GM23248 (cell line): ENCODE data around the gene CFC1. TPM values are rescaled to one million over a fixed set of nuclear protein-coding genes. Genes with fewer than 3 reads are reported as not detected.
"Not testable (repeated sequence)": the region's sequence is repeated elsewhere in the genome, so short reads cannot be mapped to it uniquely, and the experiment has no call there.

ENCODE experiments used
- DNase-seq: peaks from one replicate; pipeline ENCODE4 v3.0.0-alpha.2; 2015
- H2AFZ ChIP-seq: fragments of 200-600 bp; sonication (generic); 2 replicates; pipeline ENCODE4 v1.6.1; 2016; ENCODE audit warnings: antibody characterized with exemption
- H3F3A ChIP-seq: fragments of 200-600 bp; sonication (generic); 2 replicates; pipeline ENCODE4 v1.6.1; 2016; ENCODE audit warnings: mild to moderate bottlenecking, antibody characterized with exemption, mixed run types; ENCODE audit not compliant: insufficient read depth
- H3K27ac ChIP-seq: fragments of 200-600 bp; sonication (generic); 2 replicates; pipeline ENCODE4 v1.5.1; 2016; ENCODE audit warnings: mild to moderate bottlenecking
- H3K27me3 ChIP-seq: fragments of 200-600 bp; sonication (generic); replicated peaks from 2 replicates; pipeline ENCODE4 v1.6.1; 2016; ENCODE audit warnings: mild to moderate bottlenecking; ENCODE audit not compliant: insufficient read depth
- H3K36me3 ChIP-seq: fragments of 200-600 bp; sonication (generic); 2 replicates; pipeline ENCODE4 v1.6.1; 2016; ENCODE audit warnings: low read depth, mild to moderate bottlenecking
- H3K4me1 ChIP-seq: fragments of 200-600 bp; sonication (generic); 2 replicates; pipeline ENCODE4 v1.6.1; 2016; ENCODE audit warnings: mild to moderate bottlenecking; ENCODE audit not compliant: insufficient read depth
- H3K4me2 ChIP-seq: fragments of 200-600 bp; sonication (generic); one replicate; pipeline ENCODE4 v1.6.1; 2016; ENCODE audit warnings: mild to moderate bottlenecking; ENCODE audit not compliant: unreplicated experiment
- H3K4me3 ChIP-seq: fragments of 200-600 bp; sonication (generic); 2 replicates; pipeline ENCODE4 v1.5.1; 2016; ENCODE audit warnings: mild to moderate bottlenecking
- H3K79me2 ChIP-seq: fragments of 200-600 bp; sonication (generic); 2 replicates; pipeline ENCODE4 v1.6.1; 2016; ENCODE audit warnings: mild to moderate bottlenecking; ENCODE audit not compliant: insufficient read depth
- H3K9ac ChIP-seq: fragments of 200-600 bp; sonication (generic); 2 replicates; pipeline ENCODE4 v1.6.1; 2016; ENCODE audit warnings: mild to moderate bottlenecking
- H3K9me2 ChIP-seq: fragments of 200-600 bp; sonication (generic); 2 replicates; pipeline ENCODE4 v1.6.1; 2016; ENCODE audit warnings: mixed run types, mild to moderate bottlenecking, moderate library complexity; ENCODE audit not compliant: insufficient read depth
- H3K9me3 ChIP-seq: fragments of 200-600 bp; sonication (generic); one replicate; pipeline ENCODE4 v1.6.1; 2017; ENCODE audit warnings: low read depth
- H4K20me1 ChIP-seq: fragments of 200-600 bp; sonication (generic); 2 replicates; pipeline ENCODE4 v1.6.0; 2016; ENCODE audit not compliant: insufficient read depth
- WGBS, 2 experiments: methylation state at CpG; one replicate each; pipeline ENCODE4 v1.1.6; 2015 to 2017; ENCODE audit warnings: low lambda C conversion rate in 2 of 2, low coverage in 1 of 2; ENCODE audit errors: missing lambda C conversion rate in 2 of 2; 5-methylcytosine and 5-hydroxymethylcytosine counted together
- in situ Hi-C: fragments of 300-500 bp; cut with MboI; formaldehyde crosslinking; loops from 2 replicates; pipeline ENCODE4 v1.15.0; 2020
- polyA plus RNA-seq: library from polyadenylated mRNA; unstranded; fragments of >200 nt; fragmentation: Nextera tagmentation; extraction: Ambion mirVana; gene quantifications from 2 replicates; pipeline ENCODE4 v1.2.1, GENCODE V29; 2016
- total RNA-seq: library from RNA; depleted of rRNA; stranded (reverse); fragments of >200 nt; shearing (Covaris generic); gene quantifications from 2 replicates; pipeline ENCODE4 v1.2.3, GENCODE V29; 2014

Gene CFC1
- total and polyA plus RNA-seq, 2 experiments from 2014 or later, result not detected

DNA sequence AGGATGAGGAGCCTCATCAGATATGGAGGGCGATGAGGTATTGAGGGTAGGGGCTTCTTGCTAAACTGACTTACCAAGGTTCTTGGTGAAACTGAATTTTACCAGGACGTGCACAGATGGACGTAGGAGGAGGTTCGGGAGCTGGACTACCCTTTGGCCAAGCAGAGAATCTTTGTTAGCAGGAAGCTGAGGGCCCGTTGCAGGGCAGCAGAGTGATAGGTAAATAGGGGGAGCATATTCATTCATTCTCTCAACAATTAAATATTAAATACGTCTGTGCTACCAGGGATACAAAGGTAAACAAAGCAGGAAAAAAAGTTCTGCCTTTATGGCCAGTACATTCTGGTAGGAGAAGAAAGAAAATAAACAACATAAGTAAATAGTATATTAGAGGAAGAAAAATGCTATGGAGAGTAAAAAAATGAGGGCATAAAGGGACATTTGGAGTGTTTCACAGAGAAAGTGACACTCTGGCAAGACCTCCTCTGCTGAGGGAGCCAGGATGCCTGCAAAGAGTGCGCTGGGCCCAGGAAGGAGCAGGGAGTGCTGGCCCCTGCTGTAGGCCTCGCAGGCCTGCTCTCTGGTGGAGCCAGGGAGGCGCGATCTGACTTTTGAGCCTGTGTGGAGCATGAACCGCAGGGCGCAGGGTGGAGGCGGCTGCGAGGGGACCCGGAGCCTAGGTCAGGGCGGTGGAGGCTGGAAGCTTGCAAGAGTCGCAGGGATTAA, 9.1 kb upstream of the CFC1 start:
- H3K27ac ChIP-seq, H3K9ac ChIP-seq, H3F3A ChIP-seq, H3K4me2 ChIP-seq, H3K36me3 ChIP-seq, H3K27me3 ChIP-seq, H3K4me1 ChIP-seq, H2AFZ ChIP-seq, H3K4me3 ChIP-seq, H4K20me1 ChIP-seq, in situ Hi-C loops, H3K79me2 ChIP-seq, H3K9me3 ChIP-seq, H3K9me2 ChIP-seq, DNase-seq: not testable (repeated sequence)
- 44 to 65% methylated on average over 3 to 4 of the region's 17 CpGs for WGBS, 2 experiments

DNA sequence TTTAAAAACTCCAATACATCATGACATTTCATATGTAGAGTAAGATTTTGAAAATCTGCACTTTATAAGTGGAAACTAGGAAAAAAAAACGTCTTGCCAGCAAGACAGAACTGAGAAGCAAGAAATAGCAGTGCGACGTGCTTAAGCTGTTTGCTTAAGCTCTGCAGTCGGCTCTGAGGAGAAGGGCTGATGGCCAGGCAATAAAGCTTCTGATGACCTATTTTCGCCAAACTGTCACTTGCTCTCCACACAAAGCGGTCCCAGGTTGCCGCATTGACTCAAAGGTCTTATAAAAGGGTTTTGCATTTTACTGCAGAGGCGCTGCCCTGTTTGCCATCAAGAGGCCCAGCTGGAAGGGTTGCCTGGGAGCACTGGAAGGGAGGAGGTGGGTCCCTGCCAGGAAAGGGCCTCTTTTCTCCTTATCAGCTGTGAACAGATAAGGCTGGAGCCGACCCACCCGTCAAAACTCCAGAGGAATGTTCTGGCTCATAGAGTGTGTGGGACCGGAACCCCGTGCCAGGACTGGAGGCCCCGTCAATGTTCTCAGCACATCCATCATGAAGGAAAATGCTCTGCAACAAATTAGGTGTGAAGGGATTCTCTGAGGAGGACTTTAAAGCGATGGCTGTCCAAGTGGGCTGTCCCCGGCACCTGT, 2.4 kb upstream of the CFC1 start:
- H3K9me2 ChIP-seq, DNase-seq, in situ Hi-C loops, H3K36me3 ChIP-seq, H3K9ac ChIP-seq, H3K79me2 ChIP-seq, H2AFZ ChIP-seq, H3K4me3 ChIP-seq, H3F3A ChIP-seq, H3K4me1 ChIP-seq, H3K9me3 ChIP-seq, H3K4me2 ChIP-seq, H3K27ac ChIP-seq, H3K27me3 ChIP-seq, H4K20me1 ChIP-seq: not testable (repeated sequence)
- 5 to 7% methylated on average over 6 of the region's 15 CpGs for WGBS, 2 experiments

GRCh38 chr2:130599926-130600325, 551 bp upstream of the CFC1 start:
- H3F3A ChIP-seq, H3K4me1 ChIP-seq, H3K9me2 ChIP-seq, H3K27me3 ChIP-seq, H2AFZ ChIP-seq, H3K4me2 ChIP-seq, H3K9me3 ChIP-seq, H3K79me2 ChIP-seq, H3K4me3 ChIP-seq, H3K9ac ChIP-seq, DNase-seq, H4K20me1 ChIP-seq, H3K36me3 ChIP-seq, H3K27ac ChIP-seq, in situ Hi-C loops: not testable (repeated sequence)
- 58 to 66% methylated on average over 8 to 9 of the region's 9 CpGs for WGBS, 2 experiments

- H3K4me3 ChIP-seq, H2AFZ ChIP-seq, H3F3A ChIP-seq, H3K9me2 ChIP-seq, H3K9me3 ChIP-seq, H3K4me2 ChIP-seq, DNase-seq, H4K20me1 ChIP-seq, H3K79me2 ChIP-seq, in situ Hi-C loops, H3K4me1 ChIP-seq, H3K27ac ChIP-seq, H3K27me3 ChIP-seq, H3K36me3 ChIP-seq, H3K9ac ChIP-seq: not testable (repeated sequence)
- WGBS, 2 experiments, result 5 to 7% methylated on average over 13 to 15 of the region's 15 CpGs
Measured at GRCh38 chr2:130598463-130598862, 912 bp downstream of the CFC1 start.

GRCh38 chr2:130597994-130598393, 1.4 kb downstream of the CFC1 start:
- H3K4me1 ChIP-seq, in situ Hi-C loops, DNase-seq, H3K4me2 ChIP-seq, H2AFZ ChIP-seq, H3K9me2 ChIP-seq, H3K27ac ChIP-seq, H3K79me2 ChIP-seq, H3F3A ChIP-seq, H3K27me3 ChIP-seq, H3K4me3 ChIP-seq, H4K20me1 ChIP-seq, H3K36me3 ChIP-seq, H3K9ac ChIP-seq, H3K9me3 ChIP-seq: not testable (repeated sequence)
- no CpG with 5 or more reads among the region's 22 CpGs for WGBS, 2 experiments

DNA sequence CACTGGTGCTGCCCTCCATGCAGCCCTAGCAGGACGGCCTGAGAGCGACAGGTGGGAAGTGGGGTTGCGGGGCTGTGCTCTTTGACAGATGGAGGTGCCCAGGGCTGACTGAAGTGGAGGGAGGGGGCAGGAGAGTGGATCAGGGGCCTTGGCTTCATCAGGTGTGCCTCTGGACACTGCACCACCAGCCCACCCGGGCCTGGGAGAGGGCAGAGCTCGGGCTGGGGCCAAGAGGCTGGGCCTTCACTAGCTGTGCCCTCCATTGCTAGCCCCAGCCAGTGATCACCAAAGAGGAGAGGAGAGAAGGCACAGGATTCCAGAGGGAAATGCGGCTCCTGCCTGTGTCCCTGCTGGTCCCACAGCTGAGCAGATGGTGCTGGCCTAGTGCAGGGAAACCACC, 2.6 kb downstream of the CFC1 start:
- H3K4me3 ChIP-seq, H4K20me1 ChIP-seq, H2AFZ ChIP-seq, DNase-seq, H3F3A ChIP-seq, H3K27ac ChIP-seq, H3K79me2 ChIP-seq, H3K27me3 ChIP-seq, H3K36me3 ChIP-seq, H3K9me2 ChIP-seq, H3K9ac ChIP-seq, H3K4me2 ChIP-seq, in situ Hi-C loops, H3K4me1 ChIP-seq, H3K9me3 ChIP-seq: not testable (repeated sequence)
- 0 to 20% methylated on average over 2 of the region's 6 CpGs for WGBS, 2 experiments

DNA sequence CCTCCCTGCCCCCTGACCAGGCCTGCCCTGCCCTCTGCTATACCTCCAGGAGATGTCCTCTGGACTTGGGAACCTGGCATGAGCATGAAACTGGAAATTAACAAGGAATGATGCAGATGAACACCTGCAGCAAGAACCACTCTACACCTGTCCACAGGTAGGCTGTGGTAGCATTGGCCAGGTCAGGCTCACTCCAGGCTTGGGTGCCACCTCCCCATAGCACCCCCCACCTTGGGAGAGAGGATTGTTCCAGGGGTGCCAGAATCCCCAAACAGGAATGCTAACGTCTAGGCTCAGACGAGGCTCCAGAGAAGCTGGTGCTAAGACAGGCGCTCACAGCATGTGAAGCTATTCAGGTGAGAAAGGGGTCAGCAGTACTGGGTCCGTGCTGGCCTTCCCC, 5.4 kb downstream of the CFC1 start:
- DNase-seq, H3K79me2 ChIP-seq, H3K9me3 ChIP-seq, H3K4me3 ChIP-seq, H3K36me3 ChIP-seq, H2AFZ ChIP-seq, H3F3A ChIP-seq, H3K9ac ChIP-seq, H3K27ac ChIP-seq, H3K27me3 ChIP-seq, H3K4me1 ChIP-seq, H4K20me1 ChIP-seq, H3K9me2 ChIP-seq, in situ Hi-C loops, H3K4me2 ChIP-seq: not testable (repeated sequence)
- 40 to 44% methylated on average over 3 of the region's 4 CpGs for WGBS, 2 experiments
